A549 (cell line): Measurements from ENCODE around the gene IFT88.

Experiments
- CTCF ChIP-seq: fragments of >200 bp; sonication (Bioruptor Twin); formaldehyde crosslinking; IDR thresholded peaks from 3 replicates; pipeline ENCODE4 v1.5.1; 2016
- JUN ChIP-seq, 2 experiments: fragments of >200 bp; sonication (Bioruptor Twin); formaldehyde crosslinking; IDR thresholded peaks; 2 replicates in 1 of 2; 3 replicates in 1 of 2; pipeline ENCODE4 v1.6.1; 2016 to 2017
- POLR2A ChIP-seq: IDR thresholded peaks from 2 replicates; pipeline ENCODE4 v1.6.1; 2012; ENCODE audit warnings: mild to moderate bottlenecking, low read length
- REST ChIP-seq: fragments of 200-600 bp; sonication (generic); IDR thresholded peaks from 2 replicates; pipeline ENCODE4 v1.6.1; 2016; ENCODE audit warnings: antibody characterized with exemption, mild to moderate bottlenecking, moderate library complexity
- TF ChIP-seq, protein P1 (sequence below): fragments of >200 bp; sonication (Bioruptor Twin); formaldehyde crosslinking; IDR thresholded peaks from 3 replicates; pipeline ENCODE4 v1.6.1; 2016

DNA sequence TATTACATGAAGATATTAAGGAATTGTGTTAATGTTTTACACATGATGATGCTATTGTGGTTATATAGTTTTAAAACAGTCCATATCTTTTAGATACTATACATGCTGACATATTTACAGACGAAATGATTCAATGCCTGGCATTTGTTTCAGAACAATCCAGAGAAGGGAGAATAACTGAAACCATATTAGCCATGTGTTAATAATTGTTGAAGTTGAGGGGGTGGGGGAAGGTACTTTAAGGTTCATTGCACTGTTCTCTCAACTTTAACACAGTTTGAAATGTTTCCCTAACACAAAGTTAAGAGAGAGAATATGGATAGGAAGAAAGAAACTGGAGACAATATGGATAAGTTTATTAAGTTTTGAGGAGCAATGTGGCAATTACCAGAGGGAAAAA is 47.1 kb upstream of the IFT88 start:
- no peak for TF ChIP-seq REST
- TF ChIP-seq POLR2A: no peak
- no peak for TF ChIP-seq CTCF
- TF ChIP-seq, protein P1, sequence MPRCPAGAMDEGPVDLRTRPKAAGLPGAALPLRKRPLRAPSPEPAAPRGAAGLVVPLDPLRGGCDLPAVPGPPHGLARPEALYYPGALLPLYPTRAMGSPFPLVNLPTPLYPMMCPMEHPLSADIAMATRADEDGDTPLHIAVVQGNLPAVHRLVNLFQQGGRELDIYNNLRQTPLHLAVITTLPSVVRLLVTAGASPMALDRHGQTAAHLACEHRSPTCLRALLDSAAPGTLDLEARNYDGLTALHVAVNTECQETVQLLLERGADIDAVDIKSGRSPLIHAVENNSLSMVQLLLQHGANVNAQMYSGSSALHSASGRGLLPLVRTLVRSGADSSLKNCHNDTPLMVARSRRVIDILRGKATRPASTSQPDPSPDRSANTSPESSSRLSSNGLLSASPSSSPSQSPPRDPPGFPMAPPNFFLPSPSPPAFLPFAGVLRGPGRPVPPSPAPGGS: no peak
- no peak for TF ChIP-seq JUN (IDR thresholded peaks at IDR 0.05)
